ENCODE measurements around the gene VAV1. TPM values are rescaled to one million over a fixed set of nuclear protein-coding genes. Genes with fewer than 3 reads are reported as not detected.
"Not testable (repeated sequence)": the region's sequence is repeated elsewhere in the genome, so short reads cannot be mapped to it uniquely, and the experiment has no call there.

VAV1 gene
- total and polyA plus RNA-seq, 2 donors: 3.0 to 4.4 TPM

DNA sequence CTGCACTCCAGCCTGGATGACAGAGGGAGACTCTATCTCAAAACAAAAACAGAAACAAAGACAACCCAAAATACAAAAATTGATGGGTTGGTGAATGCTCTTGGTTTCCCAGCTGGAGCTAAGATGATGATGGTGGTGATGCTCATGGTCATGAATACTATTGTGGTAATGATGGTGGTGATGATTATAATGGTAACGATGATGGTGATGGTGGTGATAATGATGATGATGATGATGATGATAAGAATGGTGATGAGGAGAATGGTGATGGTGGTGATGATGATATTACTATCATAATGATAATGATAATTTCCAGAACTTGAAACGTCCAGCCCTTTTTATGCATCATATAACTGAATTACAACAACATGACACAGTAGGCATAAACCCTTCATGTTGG, 40.1 kb downstream of the VAV1 start:
- Histone ChIP-seq H3K4me1 (ENCODE audit: insufficient read depth) (no peaks in the 10 kb centered on the region), H3K27ac (ENCODE audit: low read depth) (no peak overlapping the region), H3K4me3 (ENCODE audit: low read depth, low read length) (no peak overlapping the region), H3K36me3 (ENCODE audit: insufficient read depth) (no peaks in the 10 kb centered on the region)
- 88% methylated on average over 2 of the region's 2 CpGs for WGBS
- no peak for DNase-seq (ENCODE audit: extremely low spot score)

GRCh38 chr19:6813659-6814058, 41.2 kb downstream of the VAV1 start:
- H3K4me3 ChIP-seq (ENCODE audit: low read depth, low read length): no peak overlapping the region
- no peak for DNase-seq (ENCODE audit: extremely low spot score)
- 76% methylated on average over 4 of the region's 4 CpGs for WGBS

GRCh38 chr19:6817179-6817578, 44.7 kb downstream of the VAV1 start:
- no peak overlapping the region for H3K4me3 ChIP-seq (ENCODE audit: low read depth, low read length)
- no peak for DNase-seq (ENCODE audit: extremely low spot score)
- H3K36me3 ChIP-seq (ENCODE audit: insufficient read depth): no peaks in the 10 kb centered on the region
- no peaks in the 10 kb centered on the region for H3K4me1 ChIP-seq (ENCODE audit: insufficient read depth)
- WGBS: 85% methylated on average over 3 of the region's 3 CpGs
- H3K27ac ChIP-seq (ENCODE audit: low read depth): no peak overlapping the region

More at GRCh38 chr19:6813659-6814058, 41.2 kb downstream of the VAV1 start:
- H3K4me1 ChIP-seq (ENCODE audit: insufficient read depth): no peaks in the 10 kb centered on the region
- no peaks in the 10 kb centered on the region for H3K36me3 ChIP-seq (ENCODE audit: insufficient read depth)
- H3K27ac ChIP-seq (ENCODE audit: low read depth): no peak overlapping the region

GRCh38 chr19:6818246-6818645, 45.7 kb downstream of the VAV1 start:
- no peak for DNase-seq (ENCODE audit: extremely low spot score)
- WGBS: 72% methylated on average over 4 of the region's 4 CpGs
- H3K4me3 ChIP-seq (ENCODE audit: low read depth, low read length): no peak overlapping the region
- H3K4me1 ChIP-seq (ENCODE audit: insufficient read depth): no peaks in the 10 kb centered on the region
- H3K36me3 ChIP-seq (ENCODE audit: insufficient read depth): no peaks in the 10 kb centered on the region
- H3K27ac ChIP-seq (ENCODE audit: low read depth): no peak overlapping the region

- no peaks in the 10 kb centered on the region for H3K36me3 ChIP-seq (ENCODE audit: insufficient read depth)
- 77% methylated on average over 2 of the region's 2 CpGs for WGBS
- H3K4me1 ChIP-seq (ENCODE audit: insufficient read depth): no peaks in the 10 kb centered on the region
- no peak for DNase-seq (ENCODE audit: extremely low spot score)
- H3K27ac ChIP-seq (ENCODE audit: low read depth): no peak overlapping the region
- H3K4me3 ChIP-seq (ENCODE audit: low read depth, low read length): no peak overlapping the region
Measured at GRCh38 chr19:6819323-6819722, 46.8 kb downstream of the VAV1 start.

DNA sequence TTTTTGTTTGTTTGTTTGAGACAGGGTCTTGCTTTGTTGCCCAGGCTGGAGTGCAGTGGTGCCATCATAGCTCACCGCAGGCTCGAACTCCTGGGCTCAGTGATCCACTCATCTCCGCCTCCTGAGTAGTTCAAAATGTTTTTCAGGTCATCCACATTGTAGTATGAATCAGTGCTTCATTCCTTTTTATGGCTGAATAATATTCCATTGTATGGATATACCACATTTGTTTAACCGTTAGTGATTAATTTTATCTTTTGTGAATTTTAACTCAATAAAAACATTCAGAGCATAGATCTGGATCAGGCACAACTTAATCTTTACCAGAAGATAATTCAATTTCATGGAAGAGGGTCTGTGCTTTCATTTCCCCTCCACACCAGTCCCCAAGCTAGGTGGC, 47.7 kb downstream of the VAV1 start:
- no peaks in the 10 kb centered on the region for H3K4me1 ChIP-seq (ENCODE audit: insufficient read depth)
- H3K27ac ChIP-seq (ENCODE audit: low read depth): no peak overlapping the region
- WGBS: 97% methylated on average over 4 of the region's 4 CpGs
- H3K4me3 ChIP-seq (ENCODE audit: low read depth, low read length): no peak overlapping the region
- DNase-seq (ENCODE audit: extremely low spot score): no peak
- no peaks in the 10 kb centered on the region for H3K36me3 ChIP-seq (ENCODE audit: insufficient read depth)

- Histone ChIP-seq H3K36me3 (ENCODE audit: insufficient read depth) (no peaks in the 10 kb centered on the region), H3K4me1 (ENCODE audit: insufficient read depth) (no peaks in the 10 kb centered on the region), H3K27ac (ENCODE audit: low read depth) (no peak overlapping the region), H3K4me3 (ENCODE audit: low read depth, low read length) (no peak overlapping the region)
- no peak for DNase-seq (ENCODE audit: extremely low spot score)
- 86% methylated on average over 17 of the region's 17 CpGs for WGBS
Measured at GRCh38 chr19:6821639-6822310, 49.3 kb downstream of the VAV1 start.

- H3K4me3 ChIP-seq (ENCODE audit: low read depth, low read length): no peak overlapping the region
- no peaks in the 10 kb centered on the region for H3K36me3 ChIP-seq (ENCODE audit: insufficient read depth)
- 66% methylated on average over 25 of the region's 25 CpGs for WGBS
- H3K4me1 ChIP-seq (ENCODE audit: insufficient read depth): no peaks in the 10 kb centered on the region
- H3K27ac ChIP-seq (ENCODE audit: low read depth): no peak overlapping the region
- no peak for DNase-seq (ENCODE audit: extremely low spot score)
Measured at GRCh38 chr19:6822311-6822670, 49.8 kb downstream of the VAV1 start.

DNA sequence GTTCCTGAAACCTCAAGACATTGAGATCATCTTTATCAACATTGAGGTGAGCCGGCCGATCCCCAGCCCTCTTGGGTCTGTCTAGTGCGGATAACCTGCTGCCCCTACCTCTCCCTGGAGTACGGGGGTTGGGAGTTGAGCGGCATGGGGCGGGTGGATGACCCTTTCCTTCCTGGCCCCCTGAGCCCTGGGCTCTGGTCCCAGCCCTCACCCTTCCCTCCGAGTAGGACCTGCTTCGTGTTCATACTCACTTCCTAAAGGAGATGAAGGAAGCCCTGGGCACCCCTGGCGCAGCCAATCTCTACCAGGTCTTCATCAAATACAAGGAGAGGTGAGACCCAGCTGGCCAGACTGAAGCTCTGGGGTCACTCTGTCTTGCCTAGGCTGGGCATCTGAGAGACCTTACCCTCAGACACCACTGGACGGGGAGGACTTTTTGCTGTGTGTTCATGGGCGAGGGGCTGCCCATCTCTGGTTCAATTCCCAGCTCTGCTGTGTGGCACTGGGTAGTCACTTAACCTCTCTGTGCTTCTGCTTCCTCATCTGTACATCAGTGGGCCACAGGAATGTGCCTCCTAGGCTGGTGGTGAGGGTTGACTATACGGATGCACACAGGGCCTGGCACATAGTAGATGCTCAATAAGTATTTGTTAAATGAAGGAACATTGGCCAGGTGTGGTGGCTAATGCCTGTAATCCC, 52.7 kb downstream of the VAV1 start:
- H3K4me3 ChIP-seq (ENCODE audit: low read depth, low read length): no peak overlapping the region
- H3K36me3 ChIP-seq (ENCODE audit: insufficient read depth): no peaks in the 10 kb centered on the region
- DNase-seq (ENCODE audit: extremely low spot score): no peak
- no peak overlapping the region for H3K27ac ChIP-seq (ENCODE audit: low read depth)
- 83% methylated on average over 12 of the region's 12 CpGs for WGBS
- H3K4me1 ChIP-seq (ENCODE audit: insufficient read depth): no peaks in the 10 kb centered on the region

- 87% methylated on average over 15 of the region's 15 CpGs for WGBS
- Histone ChIP-seq H3K36me3 (ENCODE audit: insufficient read depth) (no peaks in the 10 kb centered on the region), H3K4me1 (ENCODE audit: insufficient read depth) (no peaks in the 10 kb centered on the region), H3K27ac (ENCODE audit: low read depth) (no peak overlapping the region), H3K4me3 (ENCODE audit: low read depth, low read length) (no peak overlapping the region)
- DNase-seq (ENCODE audit: extremely low spot score): no peak
Measured at GRCh38 chr19:6826281-6826920, 53.9 kb downstream of the VAV1 start.

DNA sequence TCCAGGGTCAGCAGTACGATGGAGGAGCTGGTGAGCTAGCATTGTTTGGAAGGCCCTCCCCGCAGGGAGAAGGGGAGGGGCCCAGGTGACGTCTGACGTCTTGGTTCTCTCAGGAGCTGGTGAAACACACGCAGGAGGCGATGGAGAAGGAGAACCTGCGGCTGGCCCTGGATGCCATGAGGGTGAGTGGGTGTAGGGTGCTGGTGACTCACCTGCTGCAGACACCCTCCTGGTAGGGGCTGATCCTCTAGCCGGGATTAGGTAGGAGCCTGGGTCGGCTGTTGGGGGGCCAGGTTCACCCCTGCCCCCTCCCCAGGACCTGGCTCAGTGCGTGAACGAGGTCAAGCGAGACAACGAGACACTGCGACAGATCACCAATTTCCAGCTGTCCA, 55.8 kb downstream of the VAV1 start:
- no peak for DNase-seq (ENCODE audit: extremely low spot score)
- Histone ChIP-seq H3K27ac (ENCODE audit: low read depth) (no peak overlapping the region), H3K4me3 (ENCODE audit: low read depth, low read length) (no peak overlapping the region), H3K36me3 (ENCODE audit: insufficient read depth) (no peaks in the 10 kb centered on the region), H3K4me1 (ENCODE audit: insufficient read depth) (no peaks in the 10 kb centered on the region)
- 48% methylated on average over 14 of the region's 14 CpGs for WGBS

DNA sequence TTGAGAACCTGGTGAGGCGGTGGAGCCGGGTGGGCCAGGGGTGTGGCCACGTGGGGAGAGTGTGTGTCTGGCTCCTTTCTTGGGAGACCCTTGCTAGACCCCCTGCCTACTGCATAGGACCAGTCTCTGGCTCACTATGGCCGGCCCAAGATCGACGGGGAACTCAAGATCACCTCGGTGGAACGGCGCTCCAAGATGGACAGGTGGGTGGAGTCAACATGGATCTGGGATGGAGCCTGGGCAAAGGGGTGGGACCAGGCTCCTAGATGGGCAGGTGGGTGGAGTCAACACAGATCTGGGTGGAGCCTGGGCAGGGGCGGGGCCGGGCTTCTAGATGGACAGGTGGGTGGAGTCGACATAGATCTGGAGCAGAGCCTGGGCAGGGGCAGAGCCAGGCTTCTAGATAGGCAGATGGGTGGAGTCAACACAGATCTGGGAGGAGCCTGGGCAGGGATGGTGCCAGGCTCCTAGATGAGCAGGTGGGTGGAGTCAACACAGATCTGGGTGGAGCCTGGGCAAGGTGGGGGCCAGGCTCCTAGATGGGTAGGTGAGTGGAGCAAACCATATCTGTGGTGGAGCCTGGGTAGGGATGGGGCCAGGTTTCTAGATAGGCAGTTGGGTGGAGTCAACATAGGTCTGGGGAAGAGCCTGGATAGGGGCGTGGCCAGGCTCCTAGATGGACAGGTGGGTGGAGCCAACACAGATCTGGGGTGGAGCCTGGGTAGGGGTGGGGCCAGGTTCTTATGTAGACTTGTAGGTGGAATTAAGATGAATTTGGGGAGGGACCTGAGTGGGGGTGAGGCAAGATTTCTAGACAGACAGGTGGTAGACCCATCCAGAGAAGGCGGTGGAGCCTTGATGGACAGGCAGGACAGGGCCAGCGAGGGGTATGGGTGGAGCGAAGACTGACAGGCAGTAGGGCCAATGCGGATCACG, 56.5 kb downstream of the VAV1 start:
- no peaks in the 10 kb centered on the region for H3K4me1 ChIP-seq (ENCODE audit: insufficient read depth)
- H3K36me3 ChIP-seq (ENCODE audit: insufficient read depth): no peaks in the 10 kb centered on the region
- no peak for DNase-seq (ENCODE audit: extremely low spot score)
- no peak overlapping the region for H3K27ac ChIP-seq (ENCODE audit: low read depth)
- no peak overlapping the region for H3K4me3 ChIP-seq (ENCODE audit: low read depth, low read length)
- WGBS: 69% methylated on average over 18 of the region's 18 CpGs

DNA sequence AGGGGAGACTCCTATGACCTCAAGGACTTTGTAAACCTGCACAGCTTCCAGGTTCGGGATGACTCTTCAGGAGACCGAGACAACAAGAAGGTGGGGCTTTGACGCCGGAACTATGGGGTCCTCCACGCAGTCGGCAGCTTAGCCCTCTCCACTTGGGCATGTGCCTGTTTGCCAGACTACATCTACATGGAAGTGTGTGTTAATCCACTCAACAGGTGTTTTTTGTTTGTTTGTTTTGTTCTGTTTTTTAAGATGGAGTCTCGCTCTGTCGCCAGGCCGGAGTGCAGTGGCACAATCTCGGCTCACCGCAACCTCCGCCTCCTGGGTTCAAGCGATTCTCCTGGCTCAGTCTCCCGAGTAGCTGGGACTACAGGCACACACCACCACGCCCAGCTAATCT, 57.3 kb downstream of the VAV1 start:
- WGBS: 91% methylated on average over 15 of the region's 15 CpGs
- not testable (repeated sequence) for DNase-seq (ENCODE audit: extremely low spot score); H3K4me1 ChIP-seq (ENCODE audit: insufficient read depth); H3K4me3 ChIP-seq (ENCODE audit: low read depth, low read length); H3K36me3 ChIP-seq (ENCODE audit: insufficient read depth); H3K27ac ChIP-seq (ENCODE audit: low read depth)
